Measurements from ENCODE around the gene ATP13A1.
"Not testable (repeated sequence)": the region's sequence is repeated elsewhere in the genome, so short reads cannot be mapped to it uniquely, and the experiment has no call there.

Gene ATP13A1

GRCh38 chr19:19619181-19619848 is 44.2 kb downstream of the ATP13A1 start:
- no peak for DNase-seq (ENCODE audit: low read depth)

GRCh38 chr19:19618219-19619051 is 45.0 kb downstream of the ATP13A1 start, which contains the start of gene PBX4:
TSS of gene PBX4 (minus strand) at chr19:19618687. CDS start at chr19:19618629, 58 bp downstream.
- peak; percentile 98 for DNase-seq (ENCODE audit: low read depth)

- DNase-seq (ENCODE audit: low read depth) = no peak
Measured at GRCh38 chr19:19615086-19615485, 48.4 kb downstream of the ATP13A1 start.

- no peak for DNase-seq (ENCODE audit: low read depth)
Measured at GRCh38 chr19:19613506-19613905, 50.0 kb downstream of the ATP13A1 start.

- no peak for DNase-seq (ENCODE audit: low read depth)
Measured at GRCh38 chr19:19610376-19611202, 52.9 kb downstream of the ATP13A1 start.

- DNase-seq (ENCODE audit: low read depth) = not testable (repeated sequence)
Measured at GRCh38 chr19:19606686-19607085, 56.8 kb downstream of the ATP13A1 start.

- DNase-seq (ENCODE audit: low read depth) = no peak
Measured at GRCh38 chr19:19606021-19606420, 57.5 kb downstream of the ATP13A1 start.

- DNase-seq (ENCODE audit: low read depth) = no peak
Measured at GRCh38 chr19:19602713-19603324, 60.7 kb downstream of the ATP13A1 start.

GRCh38 chr19:19602136-19602712 is 61.3 kb downstream of the ATP13A1 start:
- DNase-seq (ENCODE audit: low read depth) = no peak

- no peak for DNase-seq (ENCODE audit: low read depth)
Measured at GRCh38 chr19:19600793-19601330, 62.6 kb downstream of the ATP13A1 start.

- peak; percentile 47 for DNase-seq (ENCODE audit: low read depth)
Measured at GRCh38 chr19:19598728-19599451, 64.6 kb downstream of the ATP13A1 start.

- DNase-seq (ENCODE audit: low read depth) = peak; percentile 23
Measured at GRCh38 chr19:19597809-19598306, 65.6 kb downstream of the ATP13A1 start.

Data from activated T-helper 9 cell treated with anti-CD3 and anti-CD28 coated beads, Interleukin-2, amount 50 U/mL, for 16 hours (primary cell).